GM18873 (cell line): Measurements from ENCODE around the gene HADHB.
"Not testable (repeated sequence)": the region's sequence is repeated elsewhere in the genome, so short reads cannot be mapped to it uniquely, and the experiment has no call there.

Source experiments
- ATAC-seq: cut with Tn5 transposase; IDR thresholded peaks from one replicate; pipeline ENCODE4 v1.9.1; 2021; ENCODE audit warnings: mild to moderate bottlenecking, moderate library complexity, moderate number of reproducible peaks; ENCODE audit not compliant: unreplicated experiment, low FRiP score

HADHB gene

DNA sequence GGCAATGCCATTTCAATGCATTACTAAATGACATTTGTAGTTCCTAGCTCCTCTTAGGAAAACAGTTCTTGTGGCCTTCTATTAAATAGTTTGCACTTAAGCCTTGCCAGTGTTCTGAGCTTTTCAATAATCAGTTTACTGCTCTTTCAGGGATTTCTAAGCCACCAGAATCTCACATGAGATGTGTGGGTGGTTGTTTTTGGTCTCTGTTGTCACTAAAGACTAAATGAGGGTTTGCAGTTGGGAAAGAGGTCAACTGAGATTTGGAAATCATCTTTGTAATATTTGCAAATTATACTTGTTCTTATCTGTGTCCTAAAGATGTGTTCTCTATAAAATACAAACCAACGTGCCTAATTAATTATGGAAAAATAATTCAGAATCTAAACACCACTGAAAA is 45.3 kb downstream of the HADHB start:
- ATAC-seq, result no peak

DNA sequence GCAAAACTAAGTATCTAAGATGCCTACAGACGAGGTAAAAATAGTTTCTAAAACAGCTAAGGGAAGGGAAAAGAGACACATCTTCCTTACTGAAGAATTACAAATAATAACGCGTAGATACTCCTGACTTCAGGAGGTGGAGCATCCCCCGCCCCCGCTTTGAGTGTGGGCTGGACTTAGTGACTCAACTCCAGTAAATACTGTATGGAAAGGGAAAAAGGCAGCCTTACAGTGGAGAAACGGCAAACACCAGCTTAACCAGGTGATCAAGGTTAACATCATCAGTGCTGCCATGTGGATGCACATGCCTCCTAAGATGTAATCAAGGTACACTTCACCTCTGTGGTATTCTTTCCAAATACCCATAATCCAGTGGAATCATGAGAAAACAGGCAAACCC is 47.9 kb downstream of the HADHB start:
- ATAC-seq, result no peak

DNA sequence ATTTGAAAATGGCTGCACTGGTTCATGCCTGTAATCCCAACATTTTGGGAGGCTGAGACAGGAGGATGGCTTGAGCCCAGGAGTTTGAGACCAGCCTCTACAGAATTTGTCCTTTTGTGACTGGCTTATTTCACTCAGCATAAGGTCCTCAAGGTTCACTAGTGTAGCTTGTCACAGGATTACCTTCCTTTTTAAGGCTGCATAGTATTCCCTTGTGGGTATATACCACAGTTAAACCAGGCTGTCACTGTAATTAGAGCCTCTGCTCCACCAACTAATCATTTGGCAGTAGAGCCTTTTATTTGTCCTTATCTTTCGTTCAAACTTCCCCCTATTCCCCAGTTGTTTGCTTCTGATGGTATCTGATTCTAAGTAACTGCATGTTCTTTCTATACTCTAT is 50.8 kb downstream of the HADHB start:
- no peak for ATAC-seq

DNA sequence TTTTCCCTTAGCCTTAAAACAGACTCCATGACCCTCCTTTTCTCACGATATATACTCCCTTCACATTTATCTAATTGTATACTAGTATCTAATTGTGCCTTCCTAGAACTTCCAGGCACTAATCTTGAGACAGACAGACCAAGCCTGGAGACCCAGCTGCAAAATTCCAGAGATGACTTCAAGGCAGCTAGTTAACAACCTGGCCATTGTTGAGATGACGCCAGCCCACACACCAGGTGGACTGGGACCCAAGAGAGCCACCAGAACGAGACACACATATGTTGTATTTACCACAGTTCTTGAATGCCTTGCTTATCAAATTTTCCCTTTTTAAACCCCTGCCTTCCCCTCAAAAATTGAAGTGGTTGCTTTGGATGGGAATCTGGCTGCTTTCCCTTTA is 52.3 kb downstream of the HADHB start:
- ATAC-seq, result no peak

DNA sequence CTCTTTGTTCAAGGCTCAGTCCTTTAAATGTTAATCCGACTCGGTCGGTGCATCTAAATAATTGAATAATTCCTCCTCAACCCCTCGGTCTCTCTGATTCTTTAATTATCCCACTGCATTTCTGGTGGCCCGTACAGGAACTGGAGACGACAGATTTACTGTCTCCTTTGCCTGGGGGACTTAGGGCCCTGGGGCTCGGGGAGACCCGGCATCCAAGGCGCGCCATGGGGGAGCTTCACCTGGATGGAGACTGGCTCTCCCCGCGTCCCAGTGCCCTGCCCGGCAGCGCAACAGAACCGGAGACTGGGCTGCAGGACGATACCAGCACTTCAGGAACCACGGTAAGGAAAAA is 53.5 kb downstream of the HADHB start:
- no peak for ATAC-seq

DNA sequence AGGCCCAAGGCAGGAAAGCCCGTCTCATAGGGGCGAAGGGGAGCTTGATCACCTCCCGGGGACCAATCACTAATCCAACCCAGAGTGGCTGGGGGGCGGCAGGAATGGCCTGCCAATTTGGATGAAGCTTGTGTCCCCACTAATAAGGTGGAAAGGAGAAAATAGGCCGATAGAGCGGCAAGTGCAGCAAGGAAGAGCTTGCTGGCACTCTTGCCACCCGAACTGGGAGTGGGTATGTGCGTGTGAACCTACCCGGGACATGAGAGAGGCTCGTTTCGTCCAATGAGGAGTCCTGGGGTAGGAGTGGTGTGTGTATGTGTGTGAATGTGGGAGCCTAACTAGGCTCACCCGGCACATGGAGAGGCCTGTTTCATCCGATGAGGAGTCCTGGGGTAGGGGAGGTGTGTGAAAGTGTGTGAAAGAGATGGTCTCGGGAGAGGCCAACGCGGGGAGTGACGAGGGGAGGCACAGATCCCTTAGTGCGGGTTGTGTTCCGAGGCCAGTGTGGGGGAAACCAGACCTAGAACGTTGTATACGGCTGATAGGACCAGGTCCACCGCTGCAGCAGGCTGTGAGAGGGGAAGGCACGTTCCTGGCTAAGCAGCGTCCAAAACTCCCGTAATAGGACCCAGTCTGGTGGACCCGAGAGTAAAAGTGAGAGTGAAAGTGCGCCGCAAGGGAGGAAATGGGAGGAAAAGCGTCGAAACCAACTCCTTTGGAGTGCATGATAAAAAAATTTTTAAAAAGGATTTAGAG is 54.1 kb downstream of the HADHB start:
- no peak for ATAC-seq

DNA sequence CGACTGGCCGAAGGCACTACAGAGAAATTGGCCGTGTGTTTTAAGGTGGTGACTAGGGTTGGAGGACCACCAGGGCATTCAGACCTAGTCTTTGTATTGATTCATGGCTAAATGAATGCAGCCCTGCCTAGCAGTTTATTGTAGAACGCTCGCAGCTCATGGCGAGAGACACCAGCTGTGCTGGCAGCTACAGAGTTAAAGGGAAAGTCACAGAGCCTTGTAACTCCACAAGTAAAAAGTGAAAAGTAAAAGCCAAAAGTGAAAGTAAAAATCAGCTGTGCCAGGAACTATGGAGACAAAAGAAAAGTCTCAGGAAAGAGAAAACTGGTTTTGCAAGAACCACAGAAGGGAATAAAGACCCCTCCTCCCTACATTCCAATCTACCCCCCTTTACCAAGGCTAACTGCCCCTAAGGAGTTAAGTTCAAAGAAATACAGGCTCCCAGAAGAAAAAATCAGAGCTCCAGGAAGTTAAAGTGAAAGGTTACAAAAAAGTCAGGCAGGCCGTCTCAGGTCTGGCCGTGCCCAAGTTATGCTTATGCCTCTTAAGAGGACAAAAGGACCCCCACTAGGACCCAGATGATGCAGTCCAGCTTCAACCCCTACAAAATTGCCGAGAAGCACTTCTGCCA is 54.8 kb downstream of the HADHB start:
- no peak for ATAC-seq

DNA sequence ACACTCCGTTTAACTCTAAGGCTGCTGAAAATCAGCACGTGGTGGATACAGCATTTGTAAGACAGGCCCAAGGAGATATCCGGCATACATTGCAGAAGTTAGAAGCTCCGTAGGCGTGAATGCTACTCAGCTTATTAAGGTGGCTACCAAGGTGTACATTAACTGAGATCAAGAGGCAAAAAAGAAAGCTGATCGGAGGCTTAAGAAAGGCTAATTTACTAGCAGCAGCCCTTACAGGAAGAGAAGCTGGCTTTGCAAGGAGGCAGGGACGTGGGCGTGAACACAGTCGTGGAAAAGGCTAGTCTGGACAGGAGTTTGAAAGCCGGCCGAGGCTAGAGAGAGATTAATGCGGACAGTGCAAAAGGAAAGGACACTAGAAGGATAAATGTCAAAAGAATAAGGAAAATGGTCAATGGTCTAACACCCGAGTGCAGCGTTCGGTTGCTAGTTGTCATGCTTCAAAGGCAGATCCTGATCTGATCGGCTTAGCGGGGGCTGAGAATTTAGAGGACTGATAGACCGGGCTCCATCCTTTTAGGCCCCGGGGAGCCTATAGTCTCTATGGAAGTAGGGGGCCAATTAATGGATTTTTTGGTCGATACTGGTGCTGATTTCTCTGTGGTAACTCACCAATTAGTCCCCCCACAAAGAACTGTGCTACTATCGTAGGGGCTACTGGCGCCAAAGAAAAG is 55.6 kb downstream of the HADHB start:
- ATAC-seq, result no peak

DNA sequence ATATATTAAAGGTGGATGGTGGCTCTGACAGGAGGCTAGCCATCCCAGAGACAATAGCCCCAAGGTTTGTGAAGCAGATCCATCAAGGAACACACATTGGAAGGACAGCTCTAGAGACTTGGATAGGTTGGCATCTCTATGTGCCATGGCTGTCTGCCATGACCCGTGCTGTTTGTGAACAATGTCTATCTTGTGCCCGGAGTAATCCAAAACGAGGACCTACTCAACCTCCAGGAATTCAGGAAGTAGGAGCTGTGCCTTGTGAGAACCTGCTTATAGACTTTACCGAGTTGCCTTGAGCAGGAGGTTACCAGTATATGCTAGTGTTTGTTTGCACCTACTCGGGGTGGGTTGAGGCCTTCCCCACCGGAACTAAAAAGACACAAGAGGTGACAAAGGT is 58.1 kb downstream of the HADHB start:
- ATAC-seq, result no peak

DNA sequence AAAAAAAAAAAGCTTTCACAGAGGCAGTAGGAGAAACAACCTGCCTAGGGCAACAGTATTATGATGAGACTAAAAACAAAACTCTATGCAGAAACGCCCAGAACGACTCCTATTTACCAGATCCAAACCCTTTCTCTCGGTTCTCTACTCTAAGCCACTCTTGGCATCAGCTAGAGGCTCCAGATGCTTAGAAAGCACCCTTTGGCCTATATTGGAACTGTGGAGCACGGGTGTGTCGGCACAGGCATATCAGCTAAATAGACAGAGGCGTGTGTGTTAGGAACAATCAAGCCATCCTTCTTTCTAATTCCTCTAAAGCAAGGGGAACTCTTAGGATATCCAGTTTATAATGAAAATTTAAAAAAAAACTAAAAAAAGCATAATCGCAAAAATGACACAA is 60.4 kb downstream of the HADHB start:
- ATAC-seq, result not testable (repeated sequence)

DNA sequence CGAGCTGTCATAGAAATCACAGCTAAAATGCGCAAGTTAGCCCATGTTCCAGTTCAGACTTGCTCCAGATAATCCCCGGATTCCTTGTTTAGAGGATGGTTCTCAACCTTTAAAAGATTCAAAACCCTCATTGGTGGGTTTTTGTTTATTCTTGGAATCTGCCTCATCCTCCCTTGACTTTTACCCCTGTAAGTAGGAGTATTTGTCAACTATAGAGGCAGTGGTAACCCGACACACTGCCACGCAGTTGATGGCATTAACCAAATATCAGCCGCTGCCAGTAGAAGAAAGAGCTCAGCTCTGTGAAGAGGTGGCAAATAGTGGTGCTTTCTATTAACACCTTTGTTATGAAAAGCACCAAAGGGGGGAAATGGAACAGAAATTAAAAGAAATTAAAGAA is 60.8 kb downstream of the HADHB start:
- ATAC-seq, result no peak

DNA sequence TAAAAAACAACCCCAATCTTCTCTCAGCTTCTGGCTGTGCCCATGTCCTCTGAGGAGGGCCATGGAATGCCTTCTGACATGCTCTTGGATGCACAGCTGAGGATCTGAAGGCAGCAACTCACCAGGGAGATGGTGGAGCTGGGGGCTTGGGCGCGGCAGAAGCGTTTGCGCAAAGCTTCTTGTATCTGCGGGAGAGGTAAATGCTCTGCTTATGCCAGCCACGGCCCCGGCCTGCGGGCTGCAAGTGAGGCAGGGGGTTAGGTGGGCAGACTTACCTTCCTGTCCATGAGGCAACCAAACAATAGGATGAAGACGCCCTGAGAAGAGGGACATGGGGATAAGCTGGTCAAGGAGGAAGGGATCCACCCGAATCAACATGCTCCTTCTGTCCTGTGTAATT is 65.2 kb downstream of the HADHB start:
- ATAC-seq, result no peak

DNA sequence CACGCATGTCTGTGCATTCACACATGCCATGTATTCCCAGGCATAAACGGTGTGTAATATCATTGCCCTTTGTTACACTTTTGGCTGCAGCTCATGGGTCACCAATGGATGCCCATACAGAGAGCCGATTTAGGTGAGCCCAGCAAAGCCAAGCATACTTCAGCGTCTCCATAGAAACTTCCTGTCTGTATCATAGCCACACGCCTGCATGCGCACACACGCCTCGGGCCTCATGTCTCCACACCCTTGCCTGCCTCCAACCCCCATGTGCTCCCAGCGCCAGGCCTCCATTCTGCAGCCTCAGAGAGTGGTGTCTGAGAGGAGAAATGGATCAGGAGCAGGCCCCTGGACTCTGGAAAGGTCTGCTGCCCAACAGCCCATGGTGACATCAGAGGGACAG is 67.7 kb downstream of the HADHB start:
- no peak for ATAC-seq

DNA sequence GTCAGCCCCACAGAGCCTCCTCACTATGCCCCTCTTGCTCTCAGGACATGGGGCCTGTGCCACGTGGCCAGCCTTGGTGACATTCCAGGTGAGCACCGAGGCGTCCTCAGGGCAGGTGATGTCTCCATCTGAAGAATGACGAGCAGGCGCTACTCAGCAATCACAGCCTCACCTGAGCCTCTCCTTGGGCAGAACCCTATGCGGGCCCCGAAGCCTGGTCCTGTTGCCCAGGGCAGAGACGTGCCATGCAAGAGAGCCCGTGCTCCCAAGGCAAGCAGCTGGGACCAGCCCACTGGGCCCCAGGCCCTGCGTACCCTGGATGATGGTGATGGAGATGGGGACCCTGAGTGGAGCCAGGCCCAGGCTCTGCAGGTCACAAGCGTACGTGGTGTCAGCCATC is 68.7 kb downstream of the HADHB start:
- ATAC-seq, result no peak

DNA sequence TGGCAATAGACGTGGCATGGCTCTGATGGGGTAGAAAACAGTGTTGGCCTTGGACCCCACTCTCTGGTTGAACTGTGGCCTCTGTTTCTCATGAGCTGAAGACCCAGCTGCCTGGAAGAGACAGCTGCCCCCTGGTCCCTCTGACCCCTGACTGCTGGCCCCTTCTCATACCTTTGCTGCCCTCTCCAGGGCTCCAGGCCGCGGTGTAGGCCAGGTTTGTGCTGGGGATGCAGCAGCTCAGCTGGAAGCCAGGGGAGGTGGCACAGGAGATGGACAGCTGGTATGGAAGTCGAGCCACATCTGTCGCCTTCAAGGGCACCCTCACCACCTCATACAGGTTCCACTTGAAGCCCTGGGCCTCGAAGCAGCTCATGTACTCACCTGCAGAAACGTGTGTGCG is 69.5 kb downstream of the HADHB start:
- ATAC-seq, result no peak

DNA sequence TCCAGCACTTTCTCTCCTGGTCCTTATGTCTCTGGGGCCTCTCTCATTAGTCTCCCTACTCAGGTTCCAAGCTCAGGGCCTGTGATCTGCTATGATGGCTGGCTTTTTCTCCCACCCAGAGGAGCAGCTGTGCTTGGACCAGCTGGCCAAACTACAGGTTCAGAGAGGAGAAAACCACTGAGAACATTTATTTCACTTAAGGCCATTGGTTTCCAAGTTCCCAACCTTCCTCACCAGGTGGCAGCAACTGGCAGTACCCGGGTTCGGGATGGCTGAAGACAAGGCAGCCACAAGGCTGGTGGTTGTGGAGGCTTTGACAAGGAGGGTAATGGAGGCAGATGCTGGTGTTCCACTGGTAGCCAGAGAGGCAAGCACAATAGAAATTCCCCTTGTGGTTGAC is 71.3 kb downstream of the HADHB start:
- no peak for ATAC-seq

DNA sequence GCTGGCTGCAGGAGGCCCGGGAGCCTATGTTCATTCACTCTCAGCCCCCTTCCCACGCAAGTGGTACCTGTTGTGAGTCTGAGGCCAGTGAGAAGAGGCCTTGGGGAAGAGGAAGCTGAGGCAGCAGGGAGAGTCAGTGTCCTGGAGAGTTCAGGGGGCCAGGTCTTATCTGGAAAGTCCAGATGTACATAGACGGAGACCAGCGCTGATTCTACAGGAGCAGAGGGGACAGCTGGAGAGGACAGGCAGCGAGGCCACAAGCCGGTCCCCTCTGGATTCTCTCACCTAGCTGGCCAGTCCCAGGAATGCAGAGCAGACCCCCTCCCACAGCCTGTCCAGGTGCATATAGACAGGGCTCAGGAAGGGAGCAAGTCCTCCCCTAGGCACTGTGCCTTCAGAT is 72.1 kb downstream of the HADHB start:
- ATAC-seq, result no peak

DNA sequence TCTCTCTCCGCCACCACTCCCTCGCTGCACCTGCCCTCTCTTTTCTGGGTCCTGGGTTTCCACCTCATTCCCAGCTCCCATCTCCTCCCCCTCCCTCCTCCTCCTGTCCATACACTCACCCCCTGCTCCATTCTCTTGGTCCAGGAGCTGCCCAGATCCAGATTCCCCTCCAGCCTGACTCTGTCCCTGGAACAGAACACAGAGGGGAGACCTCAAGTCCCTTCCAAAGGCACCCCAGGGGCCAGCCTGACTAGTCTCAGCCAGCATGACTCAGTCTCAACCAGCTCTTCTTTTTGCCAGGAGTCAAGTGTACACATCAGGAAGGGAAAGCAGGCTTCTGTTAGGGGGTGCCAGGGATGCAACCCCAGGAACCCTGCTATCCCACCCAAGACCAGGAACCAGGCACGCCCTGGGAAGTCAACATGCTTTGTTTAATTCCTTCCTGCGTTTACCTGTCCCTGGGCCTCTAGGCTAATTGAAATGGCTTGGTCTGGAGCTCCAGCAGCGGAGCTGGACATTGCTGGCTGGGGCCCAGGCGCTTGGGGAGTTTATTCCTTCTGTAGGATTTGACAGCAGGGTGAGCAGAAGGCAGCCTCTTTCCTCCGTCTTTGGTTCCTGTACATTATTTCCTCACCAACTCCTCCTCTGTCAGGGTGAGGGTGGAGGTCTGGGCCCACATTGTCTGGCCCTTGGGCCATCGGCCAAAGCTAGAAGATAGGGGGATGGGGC is 72.8 kb downstream of the HADHB start:
- no peak for ATAC-seq

DNA sequence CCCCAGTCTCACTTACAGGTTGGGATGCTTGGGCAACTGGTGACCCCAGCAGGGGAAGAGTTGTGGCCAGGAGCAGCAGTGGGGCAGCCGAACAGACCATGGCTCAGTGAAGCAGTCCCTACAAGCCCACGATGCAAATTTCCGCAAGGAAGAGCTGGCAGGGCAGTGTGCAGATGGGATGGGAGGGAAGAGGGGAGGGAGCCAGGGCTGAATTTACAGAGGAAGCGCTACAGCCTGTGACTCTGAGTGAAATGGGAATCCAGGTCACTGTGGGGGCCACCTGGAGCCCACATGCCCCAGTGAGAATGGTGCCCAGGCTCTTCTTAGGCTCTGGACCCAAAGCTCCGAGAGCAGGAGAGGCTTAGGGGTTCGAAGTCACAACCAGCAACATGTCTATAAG is 74.2 kb downstream of the HADHB start:
- no peak for ATAC-seq

DNA sequence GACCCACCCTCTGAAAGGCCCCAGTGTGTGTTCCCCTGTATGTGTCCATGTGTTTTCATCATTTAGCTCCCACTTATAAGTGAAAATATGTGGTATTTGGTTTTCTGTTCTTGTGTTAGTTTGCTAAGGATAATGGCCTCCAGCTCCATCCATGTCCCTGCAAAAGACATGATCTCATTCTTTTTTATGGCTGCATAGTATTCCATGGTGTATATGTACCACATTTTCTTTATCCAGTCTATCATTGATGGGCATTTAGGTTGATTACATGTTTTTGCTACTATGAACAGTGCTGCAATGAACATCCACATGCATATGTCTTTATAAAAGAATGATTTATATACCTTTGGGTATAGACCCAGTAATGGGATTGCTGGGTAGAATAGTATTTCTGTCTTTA is 79.7 kb downstream of the HADHB start:
- not testable (repeated sequence) for ATAC-seq

DNA sequence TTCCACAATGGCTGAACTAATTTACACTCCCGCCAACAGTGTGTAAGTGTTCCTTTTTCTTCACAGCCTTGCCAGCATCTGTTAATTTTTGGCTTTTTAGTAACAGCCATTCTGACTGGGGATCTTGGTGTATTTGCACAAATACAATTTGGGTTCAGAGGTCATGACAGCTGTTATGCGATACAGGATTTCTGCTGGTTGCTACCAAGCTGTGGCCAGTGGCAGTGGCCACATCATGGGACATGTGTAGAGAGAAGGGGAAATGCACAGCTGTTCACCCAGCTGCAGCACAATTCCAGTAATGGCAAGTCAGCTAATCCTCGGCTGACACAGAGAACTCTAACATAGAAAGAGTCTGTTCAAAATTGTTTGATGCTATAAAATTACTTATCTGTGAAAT is 80.2 kb downstream of the HADHB start:
- no peak for ATAC-seq
